ENCODE results near the gene NAB1.

Gene NAB1

DNA sequence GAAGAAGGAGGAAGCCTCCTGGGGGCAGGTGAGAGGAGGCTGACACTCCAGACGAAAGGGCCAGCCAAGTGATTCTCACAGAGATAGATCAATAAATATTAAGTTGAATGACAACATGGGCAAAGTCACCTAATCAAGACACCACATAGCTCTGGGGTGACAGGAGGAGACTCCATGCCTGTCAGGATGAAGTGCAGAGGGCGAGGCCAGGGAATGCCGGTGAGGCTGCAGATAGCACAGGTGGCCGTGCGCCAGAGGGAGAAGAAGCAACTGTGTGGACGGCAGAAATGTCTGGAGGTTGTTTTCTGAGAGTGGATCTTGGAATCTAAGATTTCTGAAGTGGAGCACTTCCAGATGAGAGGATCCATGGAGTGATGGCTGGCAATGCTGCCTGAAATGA is 71.4 kb downstream of the NAB1 start:
- Histone ChIP-seq H3K36me3 (ENCODE audit: control insufficient read depth in 2 of 2, insufficient read depth in 2 of 2, low read length in 2 of 2) (no peaks in the 10 kb centered on the region), H3K9ac (ENCODE audit: low read depth in 1 of 2, low read length in 2 of 2) (no peak overlapping the region), H3K9me3 (ENCODE audit: control insufficient read depth in 2 of 2, low read length in 2 of 2) (no peaks in the 10 kb centered on the region), H3K4me1 (ENCODE audit: control insufficient read depth in 2 of 2, insufficient read depth in 2 of 2, low read length in 2 of 2) (peaks cover 0 to 5% of the 10 kb centered on the region in 2 donors), H3K27ac (ENCODE audit: low read depth in 2 of 2, low read length in 2 of 2) (no peak overlapping the region), H3K27me3 (ENCODE audit: control insufficient read depth in 2 of 2, insufficient read depth in 2 of 2, low read length in 2 of 2) (no peaks in the 10 kb centered on the region), H3K4me3 (ENCODE audit: low read length in 2 of 2) (no peak overlapping the region)

DNA sequence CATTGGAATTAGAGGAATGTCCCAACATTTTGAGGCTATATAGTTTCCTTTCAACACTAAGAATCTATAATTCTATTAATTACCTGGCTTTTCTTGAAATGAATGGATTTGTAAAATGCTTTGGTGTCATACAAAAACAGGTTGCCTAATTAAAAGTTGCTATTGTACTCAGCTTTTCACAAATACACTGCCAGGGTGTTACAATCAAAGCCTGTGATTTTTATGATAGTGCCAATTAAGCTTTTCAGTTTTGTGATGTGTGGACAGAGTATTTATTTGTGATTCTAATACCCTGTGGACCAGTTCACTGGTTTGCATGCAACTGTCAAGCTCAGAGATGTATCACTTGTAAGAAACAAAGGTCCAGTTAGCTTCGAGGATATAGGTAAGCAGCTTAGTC is 71.8 kb downstream of the NAB1 start:
- Histone ChIP-seq H3K27me3 (ENCODE audit: control insufficient read depth in 2 of 2, insufficient read depth in 2 of 2, low read length in 2 of 2) (no peaks in the 10 kb centered on the region), H3K9ac (ENCODE audit: low read depth in 1 of 2, low read length in 2 of 2) (no peak overlapping the region), H3K9me3 (ENCODE audit: control insufficient read depth in 2 of 2, low read length in 2 of 2) (no peaks in the 10 kb centered on the region), H3K36me3 (ENCODE audit: control insufficient read depth in 2 of 2, insufficient read depth in 2 of 2, low read length in 2 of 2) (no peaks in the 10 kb centered on the region), H3K4me3 (ENCODE audit: low read length in 2 of 2) (no peak overlapping the region), H3K4me1 (ENCODE audit: control insufficient read depth in 2 of 2, insufficient read depth in 2 of 2, low read length in 2 of 2) (peaks cover 0 to 5% of the 10 kb centered on the region in 2 donors), H3K27ac (ENCODE audit: low read depth in 2 of 2, low read length in 2 of 2) (no peak overlapping the region)

- Histone ChIP-seq H3K9ac (ENCODE audit: low read depth in 1 of 2, low read length in 2 of 2) (no peak overlapping the region), H3K4me3 (ENCODE audit: low read length in 2 of 2) (no peak overlapping the region), H3K4me1 (ENCODE audit: control insufficient read depth in 2 of 2, insufficient read depth in 2 of 2, low read length in 2 of 2) (peaks cover 0 to 5% of the 10 kb centered on the region in 2 donors), H3K27ac (ENCODE audit: low read depth in 2 of 2, low read length in 2 of 2) (no peak overlapping the region), H3K9me3 (ENCODE audit: control insufficient read depth in 2 of 2, low read length in 2 of 2) (no peaks in the 10 kb centered on the region), H3K27me3 (ENCODE audit: control insufficient read depth in 2 of 2, insufficient read depth in 2 of 2, low read length in 2 of 2) (no peaks in the 10 kb centered on the region), H3K36me3 (ENCODE audit: control insufficient read depth in 2 of 2, insufficient read depth in 2 of 2, low read length in 2 of 2) (no peaks in the 10 kb centered on the region)
These were observed 73.3 kb downstream of the NAB1 start for GRCh38 chr2:190722061-190722759.

DNA sequence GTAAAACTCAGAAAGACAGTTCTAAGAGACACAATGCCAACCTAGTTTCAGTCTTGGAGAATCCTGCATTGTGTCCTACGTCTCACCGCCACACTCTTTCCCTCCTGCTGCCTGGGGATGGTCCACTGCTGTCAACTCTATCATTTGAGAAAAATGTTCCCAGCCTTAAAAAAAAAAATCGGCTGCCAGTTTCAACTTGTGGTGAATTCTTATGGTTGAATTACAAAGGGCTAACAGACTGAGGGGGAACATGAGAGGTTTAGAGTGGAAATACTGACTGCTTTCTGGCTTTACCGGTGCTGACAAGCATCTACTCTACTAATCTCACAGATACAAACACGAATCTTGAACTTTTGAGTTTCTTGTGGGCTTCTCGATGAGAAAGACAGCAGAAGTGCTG is 74.0 kb downstream of the NAB1 start:
- Histone ChIP-seq H3K27me3 (ENCODE audit: control insufficient read depth in 2 of 2, insufficient read depth in 2 of 2, low read length in 2 of 2) (no peaks in the 10 kb centered on the region), H3K36me3 (ENCODE audit: control insufficient read depth in 2 of 2, insufficient read depth in 2 of 2, low read length in 2 of 2) (no peaks in the 10 kb centered on the region), H3K4me3 (ENCODE audit: low read length in 2 of 2) (no peak overlapping the region), H3K9me3 (ENCODE audit: control insufficient read depth in 2 of 2, low read length in 2 of 2) (no peaks in the 10 kb centered on the region), H3K9ac (ENCODE audit: low read depth in 1 of 2, low read length in 2 of 2) (no peak overlapping the region), H3K4me1 (ENCODE audit: control insufficient read depth in 2 of 2, insufficient read depth in 2 of 2, low read length in 2 of 2) (peaks cover 0 to 5% of the 10 kb centered on the region in 2 donors), H3K27ac (ENCODE audit: low read depth in 2 of 2, low read length in 2 of 2) (no peak overlapping the region)

- Histone ChIP-seq H3K4me1 (ENCODE audit: control insufficient read depth in 2 of 2, insufficient read depth in 2 of 2, low read length in 2 of 2) (peaks cover 0 to 5% of the 10 kb centered on the region in 2 donors), H3K9ac (ENCODE audit: low read depth in 1 of 2, low read length in 2 of 2) (no peak overlapping the region), H3K4me3 (ENCODE audit: low read length in 2 of 2) (no peak overlapping the region), H3K9me3 (ENCODE audit: control insufficient read depth in 2 of 2, low read length in 2 of 2) (no peaks in the 10 kb centered on the region), H3K27me3 (ENCODE audit: control insufficient read depth in 2 of 2, insufficient read depth in 2 of 2, low read length in 2 of 2) (no peaks in the 10 kb centered on the region), H3K36me3 (ENCODE audit: control insufficient read depth in 2 of 2, insufficient read depth in 2 of 2, low read length in 2 of 2) (no peaks in the 10 kb centered on the region), H3K27ac (ENCODE audit: low read depth in 2 of 2, low read length in 2 of 2) (no peak overlapping the region)
These were observed 74.7 kb downstream of the NAB1 start for GRCh38 chr2:190723397-190724090.

- Histone ChIP-seq H3K27me3 (ENCODE audit: control insufficient read depth in 2 of 2, insufficient read depth in 2 of 2, low read length in 2 of 2) (no peaks in the 10 kb centered on the region), H3K9ac (ENCODE audit: low read depth in 1 of 2, low read length in 2 of 2) (no peak overlapping the region), H3K9me3 (ENCODE audit: control insufficient read depth in 2 of 2, low read length in 2 of 2) (no peaks in the 10 kb centered on the region), H3K36me3 (ENCODE audit: control insufficient read depth in 2 of 2, insufficient read depth in 2 of 2, low read length in 2 of 2) (no peaks in the 10 kb centered on the region), H3K27ac (ENCODE audit: low read depth in 2 of 2, low read length in 2 of 2) (no peak overlapping the region), H3K4me3 (ENCODE audit: low read length in 2 of 2) (no peak overlapping the region), H3K4me1 (ENCODE audit: control insufficient read depth in 2 of 2, insufficient read depth in 2 of 2, low read length in 2 of 2) (no peaks in the 10 kb centered on the region)
These were observed 77.4 kb downstream of the NAB1 start for GRCh38 chr2:190726255-190726654.

DNA sequence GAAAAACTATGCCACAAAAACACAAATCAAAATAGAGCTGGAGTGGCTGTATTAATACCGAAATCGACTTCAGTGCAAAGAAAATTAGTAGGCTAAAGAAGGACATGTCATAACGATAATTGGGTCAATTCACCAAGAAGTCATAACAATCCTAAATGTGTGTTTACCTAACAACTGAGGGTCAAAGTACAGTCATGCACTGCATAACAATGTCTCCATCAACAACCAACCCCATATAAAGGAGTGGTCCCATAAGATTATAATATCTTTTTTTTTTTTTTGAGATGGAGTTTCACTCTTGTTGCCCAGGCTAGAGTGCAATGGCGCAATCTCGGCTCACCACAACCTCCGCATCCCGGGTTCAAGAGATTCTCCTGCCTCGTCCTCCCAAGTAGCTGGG is 87.5 kb downstream of the NAB1 start:
- H3K27ac ChIP-seq (ENCODE audit: low read depth in 2 of 2, low read length in 2 of 2), result no peak overlapping the region
- H3K4me1 ChIP-seq (ENCODE audit: control insufficient read depth in 2 of 2, insufficient read depth in 2 of 2, low read length in 2 of 2), result no peaks in the 10 kb centered on the region
- H3K9ac ChIP-seq (ENCODE audit: low read depth in 1 of 2, low read length in 2 of 2), result no peak overlapping the region
- no peaks in the 10 kb centered on the region for H3K9me3 ChIP-seq (ENCODE audit: control insufficient read depth in 2 of 2, low read length in 2 of 2)
- H3K4me3 ChIP-seq (ENCODE audit: low read length in 2 of 2), result no peak overlapping the region
- H3K27me3 ChIP-seq (ENCODE audit: control insufficient read depth in 2 of 2, insufficient read depth in 2 of 2, low read length in 2 of 2), result no peaks in the 10 kb centered on the region
- no peaks in the 10 kb centered on the region for H3K36me3 ChIP-seq (ENCODE audit: control insufficient read depth in 2 of 2, insufficient read depth in 2 of 2, low read length in 2 of 2)

DNA sequence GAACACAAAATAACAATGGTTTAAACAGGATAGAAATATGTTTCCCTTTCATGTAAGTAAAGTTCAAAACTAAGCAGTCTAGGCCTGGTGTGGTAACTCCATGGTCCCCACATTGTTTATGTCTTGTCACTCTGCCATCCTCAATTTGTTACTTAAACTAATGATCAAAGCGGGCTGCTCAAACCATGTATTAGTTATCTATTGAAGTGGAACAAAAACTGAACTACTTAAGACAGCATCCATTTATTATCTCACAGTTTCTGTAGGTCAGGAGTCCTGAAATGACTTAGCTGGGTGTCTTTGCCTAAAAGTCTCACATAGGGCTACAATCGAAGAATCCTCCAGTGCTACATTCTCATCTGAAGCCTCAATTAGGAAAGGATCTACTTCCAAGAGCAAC is 91.6 kb downstream of the NAB1 start:
- no peak overlapping the region for H3K27ac ChIP-seq (ENCODE audit: low read depth in 2 of 2, low read length in 2 of 2)
- no peaks in the 10 kb centered on the region for H3K27me3 ChIP-seq (ENCODE audit: control insufficient read depth in 2 of 2, insufficient read depth in 2 of 2, low read length in 2 of 2)
- no peaks in the 10 kb centered on the region for H3K36me3 ChIP-seq (ENCODE audit: control insufficient read depth in 2 of 2, insufficient read depth in 2 of 2, low read length in 2 of 2)
- H3K4me3 ChIP-seq (ENCODE audit: low read length in 2 of 2), result no peak overlapping the region
- no peak overlapping the region for H3K9ac ChIP-seq (ENCODE audit: low read depth in 1 of 2, low read length in 2 of 2)
- H3K4me1 ChIP-seq (ENCODE audit: control insufficient read depth in 2 of 2, insufficient read depth in 2 of 2, low read length in 2 of 2), result no peaks in the 10 kb centered on the region
- no peaks in the 10 kb centered on the region for H3K9me3 ChIP-seq (ENCODE audit: control insufficient read depth in 2 of 2, low read length in 2 of 2)

Measured in mucosa of rectum (tissue), 2 donors.